Measurements from ENCODE around the gene AP3S1.

GRCh38 chr5:115850744-115851416 lies 9.1 kb downstream of the AP3S1 start:
- TF ChIP-seq YY1 (IDR thresholded peaks at IDR 0.05; ENCODE audit: insufficient read depth, insufficient read length) = no peak
- no peak for TF ChIP-seq SUZ12 (IDR thresholded peaks at IDR 0.05; ENCODE audit: extremely low read depth, insufficient read depth, insufficient read length)
- TF ChIP-seq ZNF274 (IDR thresholded peaks at IDR 0.05; ENCODE audit: low read depth, low read length) = no peak
